Measurements from ENCODE around the gene CNEP1R1.

GRCh38 chr16:50006964-50007363 lies 18.1 kb upstream of the CNEP1R1 start:
- no peak for TF ChIP-seq CTCF (IDR thresholded peaks at IDR 0.05)
- no peak for TF ChIP-seq POLR2A (IDR thresholded peaks at IDR 0.05)
